Keratinocyte (primary cell): ENCODE results near the gene CHPT1. TPM values are rescaled to one million over a fixed set of nuclear protein-coding genes. Genes with fewer than 3 reads are reported as not detected.

Experiments
- DNase-seq: peaks from one replicate; pipeline ENCODE4 v3.0.0-alpha.2; 2011; ENCODE audit warnings: low read depth, missing footprints, low spot score
- FAIRE-seq: peaks from 2 replicates; lab custom pipeline; 2011; peaks lifted over from hg19 to GRCh38; lab: Jason Lieb, UNC
- H2AFZ ChIP-seq: 2 replicates; pipeline ENCODE4 v1.6.0; 2012; ENCODE audit warnings: low read length, control low read depth, inconsistent platforms; ENCODE audit not compliant: control insufficient read depth
- H3K27ac ChIP-seq: 2 replicates; pipeline ENCODE4 v1.5.1; 2011; ENCODE audit warnings: low read length; ENCODE audit not compliant: control insufficient read depth, insufficient read depth
- H3K27me3 ChIP-seq: 3 replicates; pipeline ENCODE4 v1.6.0; 2011; ENCODE audit warnings: low read length; ENCODE audit not compliant: control insufficient read depth, insufficient read depth; ENCODE audit errors: extremely low read depth
- H3K36me3 ChIP-seq, 2 experiments: 2 replicates in 1 of 2; 3 replicates in 1 of 2; pipeline ENCODE4 v1.5.1; 2011; ENCODE audit warnings: low read length in 2 of 2, mild to moderate bottlenecking in 1 of 2; ENCODE audit not compliant: control insufficient read depth in 2 of 2, insufficient read depth in 2 of 2; ENCODE audit errors: extremely low read depth in 1 of 2
- H3K4me1 ChIP-seq: 3 replicates; pipeline ENCODE4 v1.5.1; 2011; ENCODE audit warnings: low read length; ENCODE audit not compliant: control insufficient read depth, insufficient read depth; ENCODE audit errors: extremely low read depth
- H3K4me2 ChIP-seq: 3 replicates; pipeline ENCODE4 v1.6.0; 2011; ENCODE audit warnings: low read depth, low read length; ENCODE audit not compliant: control insufficient read depth, insufficient read depth; ENCODE audit errors: extremely low read depth
- H3K4me3 ChIP-seq, 3 experiments: fragments of 200-600 bp in 1 of 3; sonication (generic) in 1 of 3; 2 replicates in 2 of 3; 3 replicates in 1 of 3; pipeline ENCODE4 v1.5.1; 2011 to 2016; ENCODE audit warnings: low read length in 3 of 3, mild to moderate bottlenecking in 3 of 3, control low read depth in 2 of 3, inconsistent platforms in 1 of 3, low read depth in 1 of 3, mixed read lengths in 1 of 3, mixed run types in 1 of 3, moderate library complexity in 1 of 3; ENCODE audit not compliant: control insufficient read depth in 2 of 3, insufficient read depth in 2 of 3; ENCODE audit errors: extremely low read depth in 1 of 3
- H3K79me2 ChIP-seq: 2 replicates; pipeline ENCODE4 v1.6.0; 2012; ENCODE audit warnings: low read length; ENCODE audit not compliant: control insufficient read depth, insufficient read depth
- H3K9ac ChIP-seq: 3 replicates; pipeline ENCODE4 v1.6.0; 2011; ENCODE audit warnings: low read length; ENCODE audit not compliant: control insufficient read depth, insufficient read depth; ENCODE audit errors: extremely low read depth
- H3K9me1 ChIP-seq: 3 replicates; pipeline ENCODE4 v1.6.0; 2011; ENCODE audit warnings: low read length; ENCODE audit not compliant: control insufficient read depth, insufficient read depth; ENCODE audit errors: extremely low read depth
- H3K9me3 ChIP-seq: 2 replicates; pipeline ENCODE4 v1.5.1; 2012; ENCODE audit warnings: low read depth, low read length; ENCODE audit not compliant: control insufficient read depth
- H4K20me1 ChIP-seq: 3 replicates; pipeline ENCODE4 v1.6.0; 2011; ENCODE audit warnings: low read length; ENCODE audit not compliant: control insufficient read depth, insufficient read depth; ENCODE audit errors: extremely low read depth
- CTCF ChIP-seq, 3 experiments: IDR thresholded peaks in 1 of 3; conservative IDR thresholded peaks in 1 of 3; optimal IDR thresholded peaks in 1 of 3; 2 replicates in 2 of 3; 3 replicates in 1 of 3; pipeline versions ENCODE3 to v1.5.1; 2011; ENCODE audit warnings: low read length in 3 of 3, mild to moderate bottlenecking in 3 of 3, moderate library complexity in 2 of 3, control low read depth in 1 of 3, inconsistent platforms in 1 of 3; ENCODE audit not compliant: insufficient read depth in 2 of 3; ENCODE audit errors: extremely low read depth in 1 of 3
- EZH2 ChIP-seq: IDR thresholded peaks from one replicate; pipeline ENCODE4 v1.6.1; 2012; ENCODE audit warnings: inconsistent platforms, mild to moderate bottlenecking, low read length, moderate library complexity
- dilution Hi-C: fragments of 300-500 bp; cut with MboI; formaldehyde crosslinking; loops from one replicate; pipeline ENCODE4 v1.7.0; 2020; ENCODE audit warnings: low sequenced_read_pairs; ENCODE audit not compliant: extremely low pct_ligation_motif_present
- polyA plus RNA-seq, 5 experiments: library from polyadenylated mRNA; depleted of rRNA in 3 of 5; stranded (reverse) in 3 of 5; stranded (forward) in 1 of 5; unstranded in 1 of 5; fragments of >200 nt; gene quantifications; 1 replicate in 1 of 5; 2 replicates in 3 of 5; 3 replicates in 1 of 5; pipeline versions ENCODE4 v1.2.1 to v1.2.3, GENCODE V29; 2011 to 2012; ENCODE audit warnings: missing spikeins in 2 of 5, low read depth in 1 of 5, low replicate concordance in 1 of 5

The CHPT1 gene
- polyA plus RNA-seq, 1 donor (not counting 4 experiments of a cell fraction or from before 2014, with no cell fraction given): 12.7 TPM

GRCh38 chr12:101746661-101747060 is 49.2 kb downstream of the CHPT1 start:
- H3K4me3 ChIP-seq: no peak overlapping the region
- no peak for FAIRE-seq
- no peak for DNase-seq
- TF ChIP-seq CTCF (optimal IDR thresholded peaks at IDR 0.05 in 1 of 3, IDR thresholded peaks at IDR 0.05 in 1 of 3, conservative IDR thresholded peaks at IDR 0.05 in 1 of 3; ENCODE audit: extremely low read depth in 1 of 3, insufficient read depth in 2 of 3, low read length in 3 of 3): no peak
- no peak for TF ChIP-seq EZH2
- H3K27me3 ChIP-seq: no peaks in the 10 kb centered on the region
- H4K20me1 ChIP-seq: no peaks in the 10 kb centered on the region
- no peaks in the 10 kb centered on the region for H3K79me2 ChIP-seq
- H3K36me3 ChIP-seq: peaks cover 7 to 14% of the 10 kb centered on the region in 2 experiments
- H3K4me1 ChIP-seq: no peaks in the 10 kb centered on the region
- H3K9me1 ChIP-seq: no peaks in the 10 kb centered on the region
- no peak overlapping the region for H3K4me2 ChIP-seq
- dilution Hi-C loops: no loop called here
- H3K27ac ChIP-seq: no peak overlapping the region
- no peak overlapping the region for H3K9ac ChIP-seq
- no peaks in the 10 kb centered on the region for H3K9me3 ChIP-seq
- no peak overlapping the region for H2AFZ ChIP-seq

GRCh38 chr12:101747697-101748096 is 50.3 kb downstream of the CHPT1 start:
- Histone ChIP-seq H3K4me2 (no peak overlapping the region), H2AFZ (no peak overlapping the region), H3K27me3 (no peaks in the 10 kb centered on the region), H3K36me3 (peaks cover 7 to 14% of the 10 kb centered on the region in 2 experiments), H3K4me3 (no peak overlapping the region), H3K4me1 (no peaks in the 10 kb centered on the region), H3K9ac (no peak overlapping the region), H3K79me2 (no peaks in the 10 kb centered on the region), H4K20me1 (no peaks in the 10 kb centered on the region), H3K27ac (no peak overlapping the region), H3K9me3 (no peaks in the 10 kb centered on the region), H3K9me1 (no peaks in the 10 kb centered on the region)
- no peak for TF ChIP-seq CTCF (optimal IDR thresholded peaks at IDR 0.05 in 1 of 3, IDR thresholded peaks at IDR 0.05 in 1 of 3, conservative IDR thresholded peaks at IDR 0.05 in 1 of 3; ENCODE audit: extremely low read depth in 1 of 3, insufficient read depth in 2 of 3, low read length in 3 of 3)
- TF ChIP-seq EZH2: no peak
- DNase-seq: no peak
- dilution Hi-C loops: no loop called here
- FAIRE-seq: no peak
